RWPE2 (cell line): ENCODE measurements around the gene RAB11FIP5.

Experiments used
- ATAC-seq: fragments of 200-7000 bp; cut with Tn5 transposase; 3 replicates; pipeline ENCODE4 v1.9.1; 2021; ENCODE audit warnings: low read depth
- DNase-seq: peaks from one replicate; pipeline ENCODE4 v3.0.0-alpha.2; 2020; ENCODE audit warnings: low spot score
- H3K27ac ChIP-seq: fragments of 450-650 bp; 2 replicates; pipeline ENCODE4 v1.5.1; 2017; ENCODE audit warnings: mild to moderate bottlenecking; ENCODE audit not compliant: poor library complexity, severe bottlenecking
- H3K27me3 ChIP-seq: fragments of 250-450 bp; sonication (Bioruptor Pico); 2 replicates; pipeline ENCODE4 v1.5.1; 2021; ENCODE audit warnings: mild to moderate bottlenecking, moderate library complexity; ENCODE audit not compliant: insufficient read depth, poor library complexity, severe bottlenecking
- H3K36me3 ChIP-seq: fragments of 250-450 bp; sonication (Bioruptor Pico); 2 replicates; pipeline ENCODE4 v1.5.1; 2020; ENCODE audit warnings: low read depth, mild to moderate bottlenecking, moderate library complexity
- H3K4me1 ChIP-seq: fragments of 250-450 bp; sonication (Bioruptor Pico); 2 replicates; pipeline ENCODE4 v1.5.1; 2021; ENCODE audit warnings: mild to moderate bottlenecking, moderate library complexity; ENCODE audit not compliant: insufficient read depth, poor library complexity, severe bottlenecking
- H3K4me3 ChIP-seq: fragments of 250-450 bp; sonication (Bioruptor Pico); 2 replicates; pipeline ENCODE4 v1.5.1; 2021; ENCODE audit warnings: mild to moderate bottlenecking, moderate library complexity; ENCODE audit not compliant: severe bottlenecking
- H3K9me3 ChIP-seq: fragments of 250-450 bp; sonication (Bioruptor Pico); 2 replicates; pipeline ENCODE4 v1.5.1; 2021; ENCODE audit warnings: mild to moderate bottlenecking, moderate library complexity; ENCODE audit not compliant: severe bottlenecking
- TF ChIP-seq, protein P1 (sequence below): fragments of 450-650 bp; IDR thresholded peaks from one replicate; pipeline ENCODE4 v1.5.1; 2017; ENCODE audit warnings: mild to moderate bottlenecking, moderate library complexity; ENCODE audit not compliant: poor library complexity, severe bottlenecking

The RAB11FIP5 gene

DNA sequence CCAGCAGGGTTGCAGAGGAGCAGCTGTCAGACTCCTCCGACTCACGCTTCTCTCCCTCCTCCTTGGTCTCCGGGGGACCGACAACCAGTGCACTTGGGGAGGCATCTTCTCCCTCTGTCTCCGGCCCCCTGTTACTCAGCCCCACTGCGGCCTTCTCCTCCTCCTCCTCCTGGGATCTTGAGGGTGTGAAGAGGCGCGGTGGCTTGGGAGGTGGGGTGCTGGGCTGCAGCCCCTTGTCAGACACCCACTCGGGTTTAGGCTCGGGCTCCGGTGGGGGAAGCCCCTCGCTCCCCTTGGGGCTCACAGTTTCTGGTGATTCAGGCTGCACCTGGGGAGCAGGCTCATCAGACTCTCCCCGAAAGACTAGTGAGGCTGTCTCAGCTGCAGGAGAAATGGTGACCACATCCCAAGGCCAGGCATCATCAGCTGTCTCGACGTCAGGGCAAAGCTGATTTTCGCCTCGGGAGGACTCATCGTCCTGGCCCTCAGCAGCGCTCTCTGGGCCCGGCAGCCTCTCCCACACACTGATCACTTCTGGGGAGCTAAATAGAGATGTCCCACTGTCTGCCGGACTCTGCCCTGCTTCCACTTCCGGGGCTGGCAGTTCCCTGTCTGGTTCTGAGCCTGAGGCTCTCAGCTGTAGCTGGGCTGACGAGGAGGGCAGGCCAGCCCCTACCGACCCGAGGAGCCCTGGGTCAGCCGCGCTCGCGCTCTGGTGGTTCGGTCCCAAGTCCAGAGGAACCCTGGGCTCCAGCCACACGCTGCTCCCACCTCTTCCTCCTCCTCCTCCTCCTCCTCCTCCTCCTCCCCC is 32.2 kb downstream of the RAB11FIP5 start:
- H3K27ac ChIP-seq, result no peak overlapping the region
- H3K36me3 ChIP-seq, result peaks cover 13% of the 10 kb centered on the region
- no peak for DNase-seq
- no peaks in the 10 kb centered on the region for H3K4me1 ChIP-seq
- no peaks in the 10 kb centered on the region for H3K9me3 ChIP-seq
- no peak for ATAC-seq
- no peak overlapping the region for H3K4me3 ChIP-seq
- H3K27me3 ChIP-seq, result no peaks in the 10 kb centered on the region
- TF ChIP-seq, protein P1, sequence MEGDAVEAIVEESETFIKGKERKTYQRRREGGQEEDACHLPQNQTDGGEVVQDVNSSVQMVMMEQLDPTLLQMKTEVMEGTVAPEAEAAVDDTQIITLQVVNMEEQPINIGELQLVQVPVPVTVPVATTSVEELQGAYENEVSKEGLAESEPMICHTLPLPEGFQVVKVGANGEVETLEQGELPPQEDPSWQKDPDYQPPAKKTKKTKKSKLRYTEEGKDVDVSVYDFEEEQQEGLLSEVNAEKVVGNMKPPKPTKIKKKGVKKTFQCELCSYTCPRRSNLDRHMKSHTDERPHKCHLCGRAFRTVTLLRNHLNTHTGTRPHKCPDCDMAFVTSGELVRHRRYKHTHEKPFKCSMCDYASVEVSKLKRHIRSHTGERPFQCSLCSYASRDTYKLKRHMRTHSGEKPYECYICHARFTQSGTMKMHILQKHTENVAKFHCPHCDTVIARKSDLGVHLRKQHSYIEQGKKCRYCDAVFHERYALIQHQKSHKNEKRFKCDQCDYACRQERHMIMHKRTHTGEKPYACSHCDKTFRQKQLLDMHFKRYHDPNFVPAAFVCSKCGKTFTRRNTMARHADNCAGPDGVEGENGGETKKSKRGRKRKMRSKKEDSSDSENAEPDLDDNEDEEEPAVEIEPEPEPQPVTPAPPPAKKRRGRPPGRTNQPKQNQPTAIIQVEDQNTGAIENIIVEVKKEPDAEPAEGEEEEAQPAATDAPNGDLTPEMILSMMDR, result no peak

- H3K4me1 ChIP-seq, result no peaks in the 10 kb centered on the region
- TF ChIP-seq, protein P1, result no peak
- H3K9me3 ChIP-seq, result no peaks in the 10 kb centered on the region
- peaks cover 5% of the 10 kb centered on the region for H3K36me3 ChIP-seq
- ATAC-seq (no peak), DNase-seq (no peak)
- H3K4me3 ChIP-seq, result no peak overlapping the region
- no peak overlapping the region for H3K27ac ChIP-seq
- no peaks in the 10 kb centered on the region for H3K27me3 ChIP-seq
Measured at GRCh38 chr2:73079636-73080035, 33.1 kb downstream of the RAB11FIP5 start.

- no peak for ATAC-seq
- TF ChIP-seq, protein P1, result no peak
- no peaks in the 10 kb centered on the region for H3K9me3 ChIP-seq
- no peaks in the 10 kb centered on the region for H3K27me3 ChIP-seq
- peaks cover 3% of the 10 kb centered on the region for H3K36me3 ChIP-seq
- no peak overlapping the region for H3K4me3 ChIP-seq
- DNase-seq, result no peak
- H3K27ac ChIP-seq, result no peak overlapping the region
- H3K4me1 ChIP-seq, result no peaks in the 10 kb centered on the region
Measured at GRCh38 chr2:73078457-73079411, 34.0 kb downstream of the RAB11FIP5 start.

- H3K36me3 ChIP-seq, result peaks cover 3% of the 10 kb centered on the region
- H3K27ac ChIP-seq, result no peak overlapping the region
- TF ChIP-seq, protein P1, result no peak
- H3K4me1 ChIP-seq, result no peaks in the 10 kb centered on the region
- no peak overlapping the region for H3K4me3 ChIP-seq
- no peak for ATAC-seq
- H3K9me3 ChIP-seq, result no peaks in the 10 kb centered on the region
- DNase-seq, result no peak
- no peaks in the 10 kb centered on the region for H3K27me3 ChIP-seq
Measured at GRCh38 chr2:73077424-73077795, 35.3 kb downstream of the RAB11FIP5 start.
